Measurements from ENCODE around the gene SNX20.
A peak's percentile ranks its signal among the peaks of the same experiment; 100 is the strongest.

SNX20 gene

DNA sequence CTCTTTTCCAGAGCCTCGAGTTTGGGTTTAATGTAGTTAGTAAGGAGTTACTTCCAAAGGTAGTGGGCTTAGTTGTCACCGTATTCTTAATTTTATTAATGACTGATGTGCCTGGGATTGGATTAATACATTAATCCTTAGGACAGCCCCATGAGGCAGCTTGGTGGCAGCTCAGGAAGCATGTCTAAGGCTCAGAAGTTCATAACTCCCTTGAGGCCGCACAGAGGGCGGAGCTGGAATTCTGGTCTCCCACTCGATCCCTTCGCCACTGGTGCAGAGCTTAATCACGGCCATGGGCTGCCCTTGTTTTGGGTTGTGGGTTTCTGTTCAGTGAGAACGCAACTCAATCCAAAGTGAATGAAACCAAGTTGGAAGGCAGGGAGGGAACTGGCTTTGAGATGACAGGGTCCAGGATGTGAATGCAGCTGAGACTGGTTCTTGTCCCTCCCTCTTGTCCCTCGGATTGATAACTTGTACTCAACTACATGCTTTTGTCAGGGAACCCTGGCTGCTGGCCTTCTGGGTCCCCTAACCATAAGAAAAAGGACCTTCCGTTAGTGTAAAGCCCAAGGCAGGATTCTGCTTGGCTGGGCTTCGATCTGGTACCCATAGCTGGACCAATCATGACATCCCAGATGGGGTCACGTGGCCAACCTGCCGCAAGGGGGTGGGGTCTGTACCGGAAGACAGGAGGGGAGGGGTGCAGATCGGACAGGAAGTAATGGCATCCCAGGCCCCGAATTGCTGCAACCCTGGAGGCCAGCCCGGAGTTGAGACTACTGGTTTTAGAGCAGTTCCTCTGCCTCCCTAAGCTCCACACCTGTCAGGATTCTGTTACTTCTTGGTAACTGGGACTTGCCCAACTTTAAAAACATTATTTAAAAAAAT, 45.4 kb downstream of the SNX20 start:
- peak in 1 of 2 experiments; percentile 7 for DNase-seq
- no peak for TF ChIP-seq GATA1 (IDR thresholded peaks at IDR 0.05; ENCODE audit: low read depth, low read length)
- no peak for TF ChIP-seq POLR2A (IDR thresholded peaks at IDR 0.05; ENCODE audit: low read length)

DNA sequence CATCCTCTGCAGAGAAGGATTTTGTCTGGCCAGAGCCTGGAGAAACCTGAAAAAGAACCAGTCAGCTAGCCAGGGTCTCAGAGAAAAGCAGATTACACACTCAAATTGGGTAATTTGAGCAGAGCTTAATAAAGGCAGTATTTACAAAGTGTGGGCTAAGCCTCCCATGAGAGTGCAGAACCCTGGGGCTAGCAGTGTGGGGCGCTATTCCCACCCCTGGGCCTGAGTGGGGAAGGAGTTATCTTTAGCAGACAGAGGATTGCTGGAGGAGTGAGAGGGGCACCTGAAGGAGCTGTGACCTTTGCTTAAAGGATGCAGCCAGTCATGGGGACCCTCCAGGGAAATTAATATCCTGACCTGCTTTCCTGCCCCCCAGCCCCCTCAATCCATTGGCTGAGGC, 46.2 kb downstream of the SNX20 start:
- TF ChIP-seq GATA1 (IDR thresholded peaks at IDR 0.05; ENCODE audit: low read depth, low read length) (no peak), POLR2A (IDR thresholded peaks at IDR 0.05; ENCODE audit: low read length) (no peak)
- no peak for DNase-seq

- DNase-seq, result no peak
- no peak for TF ChIP-seq GATA1 (IDR thresholded peaks at IDR 0.05; ENCODE audit: low read depth, low read length)
- TF ChIP-seq POLR2A (IDR thresholded peaks at IDR 0.05; ENCODE audit: low read length), result no peak
These were observed 47.0 kb downstream of the SNX20 start for GRCh38 chr16:50634090-50634489.

- DNase-seq, result no peak
- TF ChIP-seq GATA1 (IDR thresholded peaks at IDR 0.05; ENCODE audit: low read depth, low read length), result no peak
- no peak for TF ChIP-seq POLR2A (IDR thresholded peaks at IDR 0.05; ENCODE audit: low read length)
These were observed 47.9 kb downstream of the SNX20 start for GRCh38 chr16:50632927-50633800.

DNA sequence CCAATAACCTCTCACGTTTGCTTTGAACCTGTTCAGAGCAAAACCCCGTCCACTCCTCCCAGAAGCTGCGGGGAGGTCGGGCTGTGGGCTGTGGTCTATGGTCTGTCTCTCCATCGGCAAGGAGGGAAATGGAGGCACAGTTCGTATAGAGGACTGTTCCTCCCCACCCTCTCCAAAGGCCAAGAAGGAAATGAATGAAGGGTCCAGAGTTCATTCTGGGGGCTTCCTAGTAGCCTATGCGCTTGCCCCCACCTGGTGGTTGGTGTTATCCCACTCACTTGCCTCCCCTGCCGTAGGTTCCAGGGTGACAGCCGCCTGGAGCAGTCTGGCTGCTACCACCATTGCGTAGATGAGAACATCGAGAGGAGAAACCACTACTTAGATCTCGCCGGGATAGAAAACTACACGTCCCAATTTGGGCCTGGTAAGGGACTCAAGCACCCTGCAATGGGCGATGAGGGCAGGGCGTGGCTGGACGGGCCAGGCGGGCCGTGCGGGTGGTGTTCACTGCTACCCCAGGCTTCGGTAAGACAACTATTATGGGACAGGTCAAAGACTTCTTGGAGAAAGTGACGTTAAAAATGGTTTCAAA, 49.0 kb downstream of the SNX20 start:
- DNase-seq, result no peak
- no peak for TF ChIP-seq POLR2A (IDR thresholded peaks at IDR 0.05; ENCODE audit: low read length)
- TF ChIP-seq GATA1 (IDR thresholded peaks at IDR 0.05; ENCODE audit: low read depth, low read length), result no peak

DNA sequence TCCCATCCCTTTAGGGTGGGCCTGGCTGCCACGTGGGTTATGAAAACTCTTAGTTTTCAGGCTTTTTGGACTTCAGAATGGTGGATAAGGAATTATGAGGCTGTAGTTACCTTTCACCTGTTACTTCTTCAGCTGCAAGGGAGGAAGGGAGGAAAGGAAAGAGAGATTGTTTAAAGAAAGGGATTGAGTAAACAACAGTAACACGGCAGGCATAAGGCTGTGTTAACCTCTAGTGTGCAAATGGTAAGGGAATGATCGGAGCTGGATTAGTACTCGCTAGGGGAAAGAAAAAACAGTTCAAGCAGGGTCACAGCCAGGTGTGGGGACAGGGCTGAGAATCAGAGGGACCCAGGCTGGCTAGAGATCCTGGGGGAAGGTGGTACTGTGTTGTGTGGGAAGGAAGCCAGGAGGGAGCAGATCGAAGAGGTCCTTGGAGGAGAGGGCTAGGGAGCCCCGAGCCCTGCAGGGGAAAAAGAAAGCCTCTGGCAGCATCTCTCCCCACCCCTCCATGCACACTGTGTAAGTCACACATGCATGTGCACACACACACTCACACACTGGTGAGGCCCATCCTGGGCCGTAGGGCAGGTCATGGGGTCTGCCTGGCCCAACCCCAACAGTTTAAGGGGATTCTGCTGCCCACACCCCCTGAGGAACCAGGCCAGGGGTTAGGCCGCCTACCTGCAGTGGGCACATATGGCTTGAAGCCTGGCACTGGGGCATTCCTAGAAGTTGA, 49.7 kb downstream of the SNX20 start:
- no peak for DNase-seq
- TF ChIP-seq GATA1 (IDR thresholded peaks at IDR 0.05; ENCODE audit: low read depth, low read length) (no peak), POLR2A (IDR thresholded peaks at IDR 0.05; ENCODE audit: low read length) (no peak)

DNA sequence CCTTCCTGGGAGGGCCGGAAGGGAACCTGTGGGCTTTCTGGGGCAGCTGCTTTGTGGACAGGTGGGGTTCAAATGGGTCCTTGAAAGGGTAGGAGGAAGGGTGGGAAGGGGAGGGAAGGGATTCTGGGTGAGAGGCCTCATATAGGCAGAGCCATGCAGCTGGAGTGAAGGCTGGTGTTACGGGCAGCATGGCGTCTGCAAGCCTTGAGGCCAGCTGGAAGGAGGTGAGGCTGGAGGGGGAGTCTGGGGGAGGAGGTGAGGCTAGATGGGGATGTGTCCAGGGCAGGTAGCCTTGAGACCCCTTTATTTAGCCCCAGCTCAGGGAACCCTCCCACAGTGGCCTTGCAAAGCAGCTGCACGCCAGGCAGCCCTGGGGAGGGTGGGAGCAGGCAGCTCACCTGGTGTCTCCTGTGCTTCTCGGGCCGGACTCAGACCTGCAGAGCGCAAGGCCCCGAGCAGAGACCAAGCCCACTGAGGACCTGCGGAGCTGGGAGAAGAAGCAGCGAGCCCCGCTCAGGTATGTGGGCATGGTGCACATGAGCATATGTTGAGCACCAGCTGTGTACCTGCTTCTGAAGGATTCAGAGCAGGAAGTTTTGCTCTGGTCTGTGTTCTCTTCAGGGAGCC, 50.6 kb downstream of the SNX20 start:
- TF ChIP-seq GATA1 (IDR thresholded peaks at IDR 0.05; ENCODE audit: low read depth, low read length), result no peak
- TF ChIP-seq POLR2A (IDR thresholded peaks at IDR 0.05; ENCODE audit: low read length), result no peak
- no peak for DNase-seq

DNA sequence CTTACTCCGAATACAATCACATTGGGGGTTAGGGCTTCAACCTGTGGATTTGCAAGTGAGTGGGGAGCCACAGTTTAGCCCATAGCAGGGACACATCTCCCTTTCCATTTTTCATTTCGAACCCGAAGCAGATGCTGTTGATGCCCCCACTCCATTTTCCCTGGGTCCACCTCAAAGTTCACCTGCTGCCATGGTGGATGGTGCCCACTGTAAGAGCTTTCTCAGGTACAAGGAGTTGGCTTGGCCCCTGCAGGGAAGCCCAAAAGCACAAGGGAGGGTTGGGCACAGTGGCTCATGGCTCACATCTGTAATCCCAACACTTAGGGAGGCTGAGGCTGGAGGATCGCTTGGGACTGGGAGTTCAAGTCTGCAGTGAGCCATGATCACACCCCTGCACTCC, 51.8 kb downstream of the SNX20 start:
- no peak for TF ChIP-seq POLR2A (IDR thresholded peaks at IDR 0.05; ENCODE audit: low read length)
- TF ChIP-seq GATA1 (IDR thresholded peaks at IDR 0.05; ENCODE audit: low read depth, low read length), result no peak
- DNase-seq, result no peak

GRCh38 chr16:50628156-50628802, 52.8 kb downstream of the SNX20 start:
- TF ChIP-seq POLR2A (IDR thresholded peaks at IDR 0.05; ENCODE audit: low read length) (no peak), GATA1 (IDR thresholded peaks at IDR 0.05; ENCODE audit: low read depth, low read length) (no peak)
- no peak for DNase-seq

DNA sequence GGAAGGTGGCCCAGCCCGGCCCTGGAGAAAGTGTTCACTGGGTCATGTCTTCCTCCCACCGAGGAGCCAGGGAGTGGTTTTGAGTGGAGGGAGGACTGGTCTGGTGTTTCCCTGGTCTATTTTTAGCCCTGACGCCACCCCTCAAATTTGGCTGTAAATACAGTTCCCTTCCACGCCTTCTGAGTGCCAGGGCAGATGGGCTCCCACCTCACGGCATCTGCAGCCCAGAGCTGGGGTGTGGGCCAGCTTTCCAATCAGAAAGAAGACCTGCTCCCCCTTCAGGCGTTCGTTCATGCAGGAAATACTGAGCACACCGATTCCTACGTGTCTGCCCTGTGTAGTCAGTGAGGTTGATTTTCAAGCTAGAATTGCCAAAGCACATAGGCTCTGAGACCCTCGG, 53.7 kb downstream of the SNX20 start:
- DNase-seq, result peak in 1 of 2 experiments; percentile 5
- no peak for TF ChIP-seq POLR2A (IDR thresholded peaks at IDR 0.05; ENCODE audit: low read length)
- no peak for TF ChIP-seq GATA1 (IDR thresholded peaks at IDR 0.05; ENCODE audit: low read depth, low read length)

- TF ChIP-seq POLR2A (IDR thresholded peaks at IDR 0.05; ENCODE audit: low read length) (no peak), GATA1 (IDR thresholded peaks at IDR 0.05; ENCODE audit: low read depth, low read length) (no peak)
- no peak for DNase-seq
These were observed 54.2 kb downstream of the SNX20 start for GRCh38 chr16:50626868-50627267.

DNA sequence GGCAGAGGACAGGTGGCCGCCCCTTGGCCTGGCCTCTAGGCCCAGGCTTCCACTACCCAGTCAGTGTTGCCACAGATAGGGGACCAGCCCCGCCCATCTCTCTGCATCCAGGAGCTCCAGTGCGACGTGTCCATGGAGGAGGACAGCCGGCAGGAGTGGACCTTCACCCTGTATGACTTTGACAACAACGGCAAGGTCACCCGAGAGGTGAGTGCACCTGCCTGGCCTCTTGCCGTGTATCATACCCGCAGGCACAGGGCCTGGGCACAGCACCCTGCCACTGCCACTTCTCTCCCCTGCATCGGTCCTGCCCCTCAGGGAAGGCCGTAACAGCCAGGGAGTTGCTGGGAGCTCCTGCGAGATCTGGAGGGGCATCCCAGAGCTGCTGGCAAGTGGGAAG, 55.7 kb downstream of the SNX20 start:
- TF ChIP-seq GATA1 (IDR thresholded peaks at IDR 0.05; ENCODE audit: low read depth, low read length), result no peak
- no peak for TF ChIP-seq POLR2A (IDR thresholded peaks at IDR 0.05; ENCODE audit: low read length)
- no peak for DNase-seq

Data from erythroblast (primary cell).